Measurements from ENCODE around the gene CDHR3. TPM values are rescaled to one million over a fixed set of nuclear protein-coding genes. Genes with fewer than 3 reads are reported as not detected.

The CDHR3 gene
- total and polyA plus RNA-seq, 9 of the 15 experiments (the other 6 are each of a cell fraction or from before 2014, with no cell fraction given) = 0.03 to 0.66 (median 0.24) TPM; not detected in 1

DNA sequence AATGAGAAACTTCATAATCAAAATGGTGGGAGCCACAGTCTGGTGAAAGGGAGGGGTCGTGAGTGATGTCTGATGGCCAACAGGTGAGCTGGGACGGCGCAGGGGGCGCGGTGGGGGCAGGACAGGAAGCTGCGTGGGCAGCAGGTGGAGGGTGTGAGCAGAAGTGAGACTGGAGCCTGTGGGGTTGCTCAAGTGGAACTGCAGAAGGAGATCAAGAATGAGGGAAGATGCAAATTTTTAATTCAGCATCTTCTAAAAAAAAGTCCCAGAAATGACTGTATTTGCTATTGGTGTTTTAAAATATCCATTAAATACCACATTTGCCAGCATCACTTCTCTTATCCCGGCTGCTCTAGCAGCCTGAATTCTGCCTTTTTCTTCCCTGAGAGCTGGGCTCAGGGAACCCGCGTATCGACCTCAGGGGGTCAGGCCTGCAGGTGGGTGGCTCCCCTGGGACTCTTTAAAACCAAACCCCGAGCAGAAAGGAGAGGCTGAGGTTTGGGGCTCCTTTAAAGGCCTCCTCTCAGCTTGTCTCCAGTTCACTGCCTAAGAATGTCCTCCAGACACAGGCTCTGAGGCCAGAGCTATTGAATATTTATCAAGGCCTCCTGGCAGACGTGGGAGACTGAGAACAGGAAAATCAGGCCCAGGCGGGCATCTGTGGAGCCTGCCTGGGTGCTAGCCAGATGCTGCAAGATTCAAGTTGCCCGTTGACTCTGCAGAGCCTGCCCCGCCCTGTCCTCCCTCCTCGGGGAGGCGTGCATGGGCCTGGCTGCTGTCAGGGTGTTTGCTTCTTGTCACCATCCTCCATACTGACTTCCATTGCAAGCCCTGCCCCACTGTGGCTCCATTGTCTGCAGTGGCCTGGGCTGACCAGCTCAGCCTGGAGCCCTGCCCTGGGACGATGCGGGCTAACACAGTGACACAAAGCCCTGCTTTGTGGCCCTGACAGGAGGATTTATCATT lies 95.2 kb downstream of the CDHR3 start:
- no peaks in the 10 kb centered on the region for H3K79me2 ChIP-seq (ENCODE audit: control insufficient read depth, insufficient read depth, low read length)
- H3K27ac ChIP-seq (ENCODE audit: extremely low read depth, low read depth, low read length) = no peak overlapping the region
- ATAC-seq (no peak; the same call in 2 of the 3 replicates), FAIRE-seq (no peak), DNase-seq (ENCODE audit: extremely low read depth in 1 of 4, low spot score in 3 of 4) (no peak)
- H4K20me1 ChIP-seq (replicated peaks; ENCODE audit: control insufficient read depth, insufficient read depth, low read length) = no peaks in the 10 kb centered on the region
- H3K9me1 ChIP-seq (ENCODE audit: control insufficient read depth, insufficient read depth, low read length) = no peaks in the 10 kb centered on the region
- H3K4me2 ChIP-seq (ENCODE audit: insufficient read depth, low read length) = no peak overlapping the region
- POLR2A ChIA-PET = interaction anchor here (1.1 to 1.2 kb wide), 2 partner anchors 98 to 109 kb away, joined by 3 to 4 read pairs; no protein-coding TSS in a partner anchor
- peaks cover 28 to 71% of the 10 kb centered on the region in 2 experiments; a peak in 4 of 5 replicates for H3K27me3 ChIP-seq (ENCODE audit: control insufficient read depth in 2 of 2, insufficient read depth in 2 of 2, low read length in 2 of 2)
- H3K36me3 ChIP-seq (ENCODE audit: control insufficient read depth, insufficient read depth, low read length) = no peaks in the 10 kb centered on the region
- no TSS peak for BruUV-seq (replicated peaks)
- TF ChIP-seq CHD1 (IDR thresholded peaks at IDR 0.05; ENCODE audit: low read length) = no peak
- TF ChIP-seq, protein P1, sequence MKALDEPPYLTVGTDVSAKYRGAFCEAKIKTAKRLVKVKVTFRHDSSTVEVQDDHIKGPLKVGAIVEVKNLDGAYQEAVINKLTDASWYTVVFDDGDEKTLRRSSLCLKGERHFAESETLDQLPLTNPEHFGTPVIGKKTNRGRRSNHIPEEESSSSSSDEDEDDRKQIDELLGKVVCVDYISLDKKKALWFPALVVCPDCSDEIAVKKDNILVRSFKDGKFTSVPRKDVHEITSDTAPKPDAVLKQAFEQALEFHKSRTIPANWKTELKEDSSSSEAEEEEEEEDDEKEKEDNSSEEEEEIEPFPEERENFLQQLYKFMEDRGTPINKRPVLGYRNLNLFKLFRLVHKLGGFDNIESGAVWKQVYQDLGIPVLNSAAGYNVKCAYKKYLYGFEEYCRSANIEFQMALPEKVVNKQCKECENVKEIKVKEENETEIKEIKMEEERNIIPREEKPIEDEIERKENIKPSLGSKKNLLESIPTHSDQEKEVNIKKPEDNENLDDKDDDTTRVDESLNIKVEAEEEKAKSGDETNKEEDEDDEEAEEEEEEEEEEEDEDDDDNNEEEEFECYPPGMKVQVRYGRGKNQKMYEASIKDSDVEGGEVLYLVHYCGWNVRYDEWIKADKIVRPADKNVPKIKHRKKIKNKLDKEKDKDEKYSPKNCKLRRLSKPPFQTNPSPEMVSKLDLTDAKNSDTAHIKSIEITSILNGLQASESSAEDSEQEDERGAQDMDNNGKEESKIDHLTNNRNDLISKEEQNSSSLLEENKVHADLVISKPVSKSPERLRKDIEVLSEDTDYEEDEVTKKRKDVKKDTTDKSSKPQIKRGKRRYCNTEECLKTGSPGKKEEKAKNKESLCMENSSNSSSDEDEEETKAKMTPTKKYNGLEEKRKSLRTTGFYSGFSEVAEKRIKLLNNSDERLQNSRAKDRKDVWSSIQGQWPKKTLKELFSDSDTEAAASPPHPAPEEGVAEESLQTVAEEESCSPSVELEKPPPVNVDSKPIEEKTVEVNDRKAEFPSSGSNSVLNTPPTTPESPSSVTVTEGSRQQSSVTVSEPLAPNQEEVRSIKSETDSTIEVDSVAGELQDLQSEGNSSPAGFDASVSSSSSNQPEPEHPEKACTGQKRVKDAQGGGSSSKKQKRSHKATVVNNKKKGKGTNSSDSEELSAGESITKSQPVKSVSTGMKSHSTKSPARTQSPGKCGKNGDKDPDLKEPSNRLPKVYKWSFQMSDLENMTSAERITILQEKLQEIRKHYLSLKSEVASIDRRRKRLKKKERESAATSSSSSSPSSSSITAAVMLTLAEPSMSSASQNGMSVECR (CRISPR knock-in tag; IDR thresholded peaks at IDR 0.05) = no peak
- TF ChIP-seq, protein P2, sequence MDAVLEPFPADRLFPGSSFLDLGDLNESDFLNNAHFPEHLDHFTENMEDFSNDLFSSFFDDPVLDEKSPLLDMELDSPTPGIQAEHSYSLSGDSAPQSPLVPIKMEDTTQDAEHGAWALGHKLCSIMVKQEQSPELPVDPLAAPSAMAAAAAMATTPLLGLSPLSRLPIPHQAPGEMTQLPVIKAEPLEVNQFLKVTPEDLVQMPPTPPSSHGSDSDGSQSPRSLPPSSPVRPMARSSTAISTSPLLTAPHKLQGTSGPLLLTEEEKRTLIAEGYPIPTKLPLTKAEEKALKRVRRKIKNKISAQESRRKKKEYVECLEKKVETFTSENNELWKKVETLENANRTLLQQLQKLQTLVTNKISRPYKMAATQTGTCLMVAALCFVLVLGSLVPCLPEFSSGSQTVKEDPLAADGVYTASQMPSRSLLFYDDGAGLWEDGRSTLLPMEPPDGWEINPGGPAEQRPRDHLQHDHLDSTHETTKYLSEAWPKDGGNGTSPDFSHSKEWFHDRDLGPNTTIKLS (IDR thresholded peaks at IDR 0.05; ENCODE audit: borderline replicate concordance, low read depth) = no peak
- no peak for TF ChIP-seq PCBP1 (IDR thresholded peaks at IDR 0.05; ENCODE audit: low read depth, low read length, poor library complexity, severe bottlenecking)
- TF ChIP-seq PPARD (CRISPR knock-in tag; IDR thresholded peaks at IDR 0.05) = no peak
- intact Hi-C loops (cut with micrococcal nuclease) = loop anchor here (1.0 kb wide), 2 partner anchors 95 to 108 kb away; no protein-coding TSS in a partner anchor
- no peak overlapping the region for H3K4me3 ChIP-seq
- peak overlapping the region in 1 of 2 experiments; percentile 46; a peak in 2 of 4 replicates for H3K9ac ChIP-seq (ENCODE audit: insufficient read depth in 1 of 2, low read depth in 2 of 2, low read length in 2 of 2)
- in situ Hi-C loops (cut with MboI) = loop anchor here (5.0 kb wide), 1 partner anchor 94 kb away; no protein-coding TSS in a partner anchor
- peaks cover 0 to 8% of the 10 kb centered on the region in 2 experiments; a peak in 2 of 5 replicates for H3K4me1 ChIP-seq (replicated peaks in 1 of 2; ENCODE audit: control insufficient read depth in 2 of 2, insufficient read depth in 2 of 2, low read length in 2 of 2)
- H2AFZ ChIP-seq (ENCODE audit: low read depth, low read length) = no peak overlapping the region
- 9% methylated on average over 19 of the region's 19 CpGs for WGBS (ENCODE audit: insufficient coverage, low coverage, missing lambda C conversion rate)
- no peaks in the 10 kb centered on the region for H3K9me3 ChIP-seq (replicated peaks; ENCODE audit: control insufficient read depth, insufficient read depth, low read depth, low read length)
- CTCF ChIA-PET (ENCODE audit: low intra/inter-chr PET ratio) = interaction anchor here (2.5 to 4.7 kb wide), 3 partner anchors 91 to 109 kb away, joined by 9 to 125 read pairs (median 34); no protein-coding TSS in a partner anchor

Measured in K562 (cell line).